Measurements from ENCODE around the gene RFX3. TPM values are rescaled to one million over a fixed set of nuclear protein-coding genes. Genes with fewer than 3 reads are reported as not detected.

Gene RFX3
- total RNA-seq, 4 donors from 2014 or later, result 2.1 to 11.5 (median 7.3) TPM

DNA sequence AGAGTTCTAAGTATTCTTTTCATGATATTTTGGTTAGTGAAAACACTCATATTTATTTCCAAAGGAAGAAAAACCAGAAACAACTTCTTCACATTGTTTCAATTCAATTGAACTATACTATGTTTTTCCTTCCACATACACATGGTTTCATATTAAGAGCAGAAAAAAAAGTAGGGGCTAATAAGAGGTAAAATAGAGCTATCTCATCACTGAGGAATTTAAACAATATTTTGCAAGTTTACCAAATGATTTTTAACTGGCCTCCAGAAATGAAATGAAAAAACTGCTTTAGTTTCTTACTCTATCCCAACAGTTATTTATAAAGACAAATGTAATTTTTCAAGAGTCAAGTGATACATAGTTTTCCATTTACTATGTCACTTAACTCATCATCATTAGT, 233.5 kb downstream of the RFX3 start:
- intact Hi-C loops (cut with DNase I; ENCODE audit: low total_unique reads) (no loop called here), in situ Hi-C loops (cut with MboI; ENCODE audit: low sequenced_read_pairs in 4 of 4) (loop anchor here in 1 of 4 donors (25.0 kb wide), 1 partner anchor 105 kb away; no protein-coding TSS in a partner anchor)
- Histone ChIP-seq H3K4me3 (no peak overlapping the region), H3K36me3 (peaks cover 0 to 18% of the 10 kb centered on the region in 2 donors), H3K27ac (no peak overlapping the region), H3K9me3 (no peaks in the 10 kb centered on the region), H3K4me1 (no peaks in the 10 kb centered on the region), H3K27me3 (no peaks in the 10 kb centered on the region)
- no peak for ATAC-seq
- DNase-seq, result no peak
- no peak for TF ChIP-seq POLR2A (IDR thresholded peaks at IDR 0.05)
- TF ChIP-seq, protein P1, sequence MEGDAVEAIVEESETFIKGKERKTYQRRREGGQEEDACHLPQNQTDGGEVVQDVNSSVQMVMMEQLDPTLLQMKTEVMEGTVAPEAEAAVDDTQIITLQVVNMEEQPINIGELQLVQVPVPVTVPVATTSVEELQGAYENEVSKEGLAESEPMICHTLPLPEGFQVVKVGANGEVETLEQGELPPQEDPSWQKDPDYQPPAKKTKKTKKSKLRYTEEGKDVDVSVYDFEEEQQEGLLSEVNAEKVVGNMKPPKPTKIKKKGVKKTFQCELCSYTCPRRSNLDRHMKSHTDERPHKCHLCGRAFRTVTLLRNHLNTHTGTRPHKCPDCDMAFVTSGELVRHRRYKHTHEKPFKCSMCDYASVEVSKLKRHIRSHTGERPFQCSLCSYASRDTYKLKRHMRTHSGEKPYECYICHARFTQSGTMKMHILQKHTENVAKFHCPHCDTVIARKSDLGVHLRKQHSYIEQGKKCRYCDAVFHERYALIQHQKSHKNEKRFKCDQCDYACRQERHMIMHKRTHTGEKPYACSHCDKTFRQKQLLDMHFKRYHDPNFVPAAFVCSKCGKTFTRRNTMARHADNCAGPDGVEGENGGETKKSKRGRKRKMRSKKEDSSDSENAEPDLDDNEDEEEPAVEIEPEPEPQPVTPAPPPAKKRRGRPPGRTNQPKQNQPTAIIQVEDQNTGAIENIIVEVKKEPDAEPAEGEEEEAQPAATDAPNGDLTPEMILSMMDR (IDR thresholded peaks at IDR 0.05 in 4 of 5, conservative IDR thresholded peaks at IDR 0.05 in 1 of 5), result no peak

DNA sequence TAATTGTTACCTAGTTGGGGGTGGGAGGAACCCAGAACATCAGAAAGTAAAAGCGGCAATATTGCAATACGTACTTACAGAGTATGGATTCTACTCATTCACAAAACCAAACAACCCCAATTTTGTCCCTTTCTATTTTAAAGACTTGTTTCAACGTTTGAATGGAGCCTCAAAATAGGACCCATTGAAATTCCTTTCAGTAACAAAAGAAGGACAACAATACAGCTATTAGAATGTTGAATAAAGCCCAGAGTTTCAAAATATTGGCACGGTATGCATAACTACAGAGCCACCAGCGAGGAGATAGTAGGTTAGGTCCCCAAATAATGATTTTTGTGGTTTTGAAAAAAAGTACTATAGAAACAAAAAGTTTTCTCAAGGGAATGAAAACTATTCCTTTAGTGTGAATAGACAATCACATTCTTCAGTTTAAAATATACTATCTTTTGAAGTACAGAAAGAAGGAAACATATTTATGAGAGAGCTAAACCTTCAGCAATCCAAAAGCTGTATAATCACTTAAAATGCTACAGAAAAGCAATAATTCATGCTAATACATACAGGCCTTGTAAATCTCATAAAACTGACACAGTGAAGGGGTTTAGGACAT, 235.5 kb downstream of the RFX3 start:
- Histone ChIP-seq H3K4me3 (no peak overlapping the region), H3K9me3 (no peaks in the 10 kb centered on the region), H3K4me1 (no peaks in the 10 kb centered on the region), H3K36me3 (peaks cover 0 to 28% of the 10 kb centered on the region in 2 donors), H3K27me3 (no peaks in the 10 kb centered on the region), H3K27ac (no peak overlapping the region)
- DNase-seq (no peak), ATAC-seq (no peak)
- TF ChIP-seq, protein P1 (IDR thresholded peaks at IDR 0.05 in 4 of 5, conservative IDR thresholded peaks at IDR 0.05 in 1 of 5), result no peak
- intact Hi-C loops (cut with DNase I; ENCODE audit: low total_unique reads), result no loop called here
- in situ Hi-C loops (cut with MboI; ENCODE audit: low sequenced_read_pairs in 4 of 4), result loop anchor here in 1 of 4 donors (25.0 kb wide), 1 partner anchor 103 kb away; no protein-coding TSS in a partner anchor

DNA sequence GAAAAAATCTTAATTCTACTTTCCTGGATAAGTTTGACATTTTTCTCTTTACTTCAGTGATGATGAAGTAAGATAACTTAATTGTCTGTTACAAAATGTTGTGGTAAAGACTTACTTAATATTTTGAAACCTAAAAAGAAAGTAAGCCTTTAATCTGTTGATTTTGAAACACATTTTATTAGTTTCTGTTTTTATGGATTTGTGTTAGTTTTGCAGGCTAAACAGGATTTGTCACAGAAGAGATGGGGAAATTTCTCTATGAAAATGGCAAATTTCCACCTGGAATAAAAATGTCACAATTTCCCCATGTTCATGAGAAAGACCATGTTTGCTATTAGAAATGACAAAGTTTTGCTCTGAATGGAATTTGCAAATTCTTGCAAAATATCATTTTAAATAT, 237.1 kb downstream of the RFX3 start:
- TF ChIP-seq POLR2A (IDR thresholded peaks at IDR 0.05), result no peak
- TF ChIP-seq, protein P1 (IDR thresholded peaks at IDR 0.05 in 4 of 5, conservative IDR thresholded peaks at IDR 0.05 in 1 of 5), result no peak
- intact Hi-C loops (cut with DNase I; ENCODE audit: low total_unique reads) (no loop called here), in situ Hi-C loops (cut with MboI; ENCODE audit: low sequenced_read_pairs in 4 of 4) (loop anchor here in 1 of 4 donors (25.0 kb wide), 1 partner anchor 101 kb away; no protein-coding TSS in a partner anchor)
- DNase-seq, result no peak
- no peaks in the 10 kb centered on the region for H3K4me1 ChIP-seq
- H3K36me3 ChIP-seq, result peaks cover 0 to 28% of the 10 kb centered on the region in 2 donors
- H3K4me3 ChIP-seq, result no peak overlapping the region
- no peak for ATAC-seq
- H3K27ac ChIP-seq, result no peak overlapping the region
- H3K9me3 ChIP-seq, result no peaks in the 10 kb centered on the region
- H3K27me3 ChIP-seq, result no peaks in the 10 kb centered on the region

DNA sequence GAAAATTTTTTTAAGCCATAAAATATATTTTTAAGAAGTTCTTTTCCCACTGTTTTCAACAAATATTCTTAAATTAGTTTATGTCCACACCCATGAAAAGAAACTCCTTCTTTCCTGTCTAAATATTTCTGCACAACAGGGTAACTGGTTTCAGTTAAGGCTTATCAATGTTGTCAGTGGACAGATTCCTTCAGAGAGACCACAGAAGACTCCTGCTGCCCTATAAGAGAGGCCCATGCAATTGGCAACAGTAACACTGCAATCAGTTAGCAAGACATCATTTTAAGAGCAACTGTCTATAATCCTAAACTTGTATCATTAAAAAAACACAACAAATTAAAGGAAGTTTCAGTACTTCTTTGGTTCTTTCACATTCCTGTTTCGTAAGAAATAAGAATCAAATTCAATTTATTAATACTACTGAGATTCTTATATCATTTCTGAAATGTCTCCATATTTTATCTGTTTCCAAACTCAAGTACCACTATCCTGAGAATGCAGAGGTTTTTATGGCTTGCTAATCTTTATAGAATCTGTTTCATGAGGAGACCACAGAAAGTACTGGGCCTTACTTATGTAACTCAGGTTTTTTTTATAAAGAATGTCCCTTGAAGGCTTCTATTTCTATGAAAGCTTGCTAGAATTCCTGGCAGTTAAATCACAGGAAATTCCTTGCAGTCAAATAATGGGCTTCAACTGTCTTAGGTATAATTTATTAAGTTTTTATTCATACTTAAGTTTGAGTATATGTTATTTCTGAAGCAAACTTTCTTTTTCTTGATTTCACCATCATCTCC, 240.2 kb downstream of the RFX3 start:
- Histone ChIP-seq H3K9me3 (no peaks in the 10 kb centered on the region), H3K4me3 (no peak overlapping the region), H3K36me3 (peaks cover 0 to 18% of the 10 kb centered on the region in 2 donors), H3K27me3 (no peaks in the 10 kb centered on the region), H3K27ac (no peak overlapping the region), H3K4me1 (no peaks in the 10 kb centered on the region)
- in situ Hi-C loops (cut with MboI; ENCODE audit: low sequenced_read_pairs in 4 of 4), result loop anchor here in 1 of 4 donors (25.0 kb wide), 1 partner anchor 98 kb away; no protein-coding TSS in a partner anchor
- intact Hi-C loops (cut with DNase I; ENCODE audit: low total_unique reads), result no loop called here
- ATAC-seq, result no peak
- TF ChIP-seq, protein P1 (IDR thresholded peaks at IDR 0.05 in 4 of 5, conservative IDR thresholded peaks at IDR 0.05 in 1 of 5), result no peak
- TF ChIP-seq POLR2A (IDR thresholded peaks at IDR 0.05), result no peak
- no peak for DNase-seq

All from gastrocnemius medialis (tissue), 4 donors.